Measurements from ENCODE around the gene TGM5.

The TGM5 gene

GRCh38 chr15:43270676-43271306, 4.1 kb upstream of the TGM5 start:
- no peak for DNase-seq (ENCODE audit: low read depth)
- no peak overlapping the region for H3K4me3 ChIP-seq (ENCODE audit: low read depth, low read length)
- in situ Hi-C loops (cut with HindIII; ENCODE audit: low sequenced_read_pairs) = no loop called here
- no peak for TF ChIP-seq CTCF (IDR thresholded peaks at IDR 0.05; ENCODE audit: low read depth, low read length, missing control alignments)

DNA sequence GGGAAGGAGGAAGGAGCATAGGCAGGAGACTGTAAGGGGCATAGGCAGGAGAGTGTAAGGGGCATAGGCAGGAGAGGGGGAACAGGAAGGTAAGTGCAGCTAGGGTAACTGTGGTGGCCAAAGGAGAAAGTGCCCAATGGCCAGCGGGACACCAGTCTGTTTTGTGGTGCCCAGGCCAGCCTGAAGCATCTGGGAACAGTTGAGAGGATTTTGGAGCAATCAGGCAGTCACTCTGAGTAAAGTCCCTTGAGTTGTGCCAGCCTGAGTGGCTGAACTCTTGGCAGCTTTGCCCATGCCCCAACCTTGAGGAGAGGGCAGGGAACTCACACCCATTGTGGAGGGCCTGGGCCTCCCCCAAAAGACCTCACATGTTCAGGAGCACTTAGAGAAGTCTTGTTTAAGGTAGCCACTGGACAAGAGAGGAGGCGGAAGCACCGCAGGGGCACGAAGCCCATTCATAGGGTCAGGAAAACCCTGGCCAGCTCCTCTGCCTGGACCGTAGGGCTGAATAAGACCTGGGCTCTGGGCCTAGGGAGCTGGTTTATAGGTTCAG, 3.5 kb upstream of the TGM5 start:
- in situ Hi-C loops (cut with HindIII; ENCODE audit: low sequenced_read_pairs) = no loop called here
- no peak overlapping the region for H3K4me3 ChIP-seq (ENCODE audit: low read depth, low read length)
- no peak for DNase-seq (ENCODE audit: low read depth)
- TF ChIP-seq CTCF (IDR thresholded peaks at IDR 0.05; ENCODE audit: low read depth, low read length, missing control alignments) = no peak

GRCh38 chr15:43268111-43269105, 1.7 kb upstream of the TGM5 start:
- TF ChIP-seq CTCF (IDR thresholded peaks at IDR 0.05; ENCODE audit: low read depth, low read length, missing control alignments) = peak; percentile 72
- no peak overlapping the region for H3K4me3 ChIP-seq (ENCODE audit: low read depth, low read length)
- in situ Hi-C loops (cut with HindIII; ENCODE audit: low sequenced_read_pairs) = no loop called here
- DNase-seq (ENCODE audit: low read depth) = peak; percentile 12

GRCh38 chr15:43267439-43267838, 711 bp upstream of the TGM5 start:
- in situ Hi-C loops (cut with HindIII; ENCODE audit: low sequenced_read_pairs) = no loop called here
- no peak for DNase-seq (ENCODE audit: low read depth)
- no peak overlapping the region for H3K4me3 ChIP-seq (ENCODE audit: low read depth, low read length)
- TF ChIP-seq CTCF (IDR thresholded peaks at IDR 0.05; ENCODE audit: low read depth, low read length, missing control alignments) = no peak

- no peak overlapping the region for H3K4me3 ChIP-seq (ENCODE audit: low read depth, low read length)
- in situ Hi-C loops (cut with HindIII; ENCODE audit: low sequenced_read_pairs) = no loop called here
- no peak for DNase-seq (ENCODE audit: low read depth)
- TF ChIP-seq CTCF (IDR thresholded peaks at IDR 0.05; ENCODE audit: low read depth, low read length, missing control alignments) = no peak
Observed at GRCh38 chr15:43266386-43266785, 342 bp downstream of the TGM5 start.

GRCh38 chr15:43260011-43260615, 6.6 kb downstream of the TGM5 start:
- no peak for TF ChIP-seq CTCF (IDR thresholded peaks at IDR 0.05; ENCODE audit: low read depth, low read length, missing control alignments)
- H3K4me3 ChIP-seq (ENCODE audit: low read depth, low read length) = no peak overlapping the region
- in situ Hi-C loops (cut with HindIII; ENCODE audit: low sequenced_read_pairs) = no loop called here
- DNase-seq (ENCODE audit: low read depth) = no peak
